ENCODE results near the gene TM9SF2.

TM9SF2 gene

DNA sequence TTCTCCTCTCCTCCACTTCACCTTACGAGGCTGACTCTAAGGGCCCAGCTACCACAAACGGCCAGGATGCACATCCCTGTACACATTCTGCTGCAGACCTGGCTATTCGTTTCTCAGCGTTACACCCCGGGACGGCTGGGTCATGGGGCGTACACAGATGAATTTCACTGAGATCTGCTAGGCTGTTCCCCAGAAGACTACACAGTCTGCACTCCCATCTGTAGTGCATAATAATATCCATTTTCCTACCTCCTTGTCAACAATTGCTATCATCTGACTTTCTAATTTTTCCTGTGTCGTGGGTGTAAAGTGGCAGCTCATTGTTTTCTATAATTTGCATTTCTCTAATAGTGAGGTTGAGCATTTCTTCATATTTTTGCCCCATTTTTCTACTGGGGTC is 85.7 kb downstream of the TM9SF2 start:
- Mint-ChIP-seq H3K9me3 (no peaks in the 10 kb centered on the region), H3K4me1 (ENCODE audit: low read depth in 2 of 2) (no peaks in the 10 kb centered on the region), H3K27me3 (peaks cover 4 to 24% of the 10 kb centered on the region in 2 donors), H3K4me3 (no peak overlapping the region), H3K27ac (no peak overlapping the region), H3K36me3 (ENCODE audit: insufficient read depth) (no peaks in the 10 kb centered on the region)
- ATAC-seq (replicated peaks), result no peak
- no peak for DNase-seq

DNA sequence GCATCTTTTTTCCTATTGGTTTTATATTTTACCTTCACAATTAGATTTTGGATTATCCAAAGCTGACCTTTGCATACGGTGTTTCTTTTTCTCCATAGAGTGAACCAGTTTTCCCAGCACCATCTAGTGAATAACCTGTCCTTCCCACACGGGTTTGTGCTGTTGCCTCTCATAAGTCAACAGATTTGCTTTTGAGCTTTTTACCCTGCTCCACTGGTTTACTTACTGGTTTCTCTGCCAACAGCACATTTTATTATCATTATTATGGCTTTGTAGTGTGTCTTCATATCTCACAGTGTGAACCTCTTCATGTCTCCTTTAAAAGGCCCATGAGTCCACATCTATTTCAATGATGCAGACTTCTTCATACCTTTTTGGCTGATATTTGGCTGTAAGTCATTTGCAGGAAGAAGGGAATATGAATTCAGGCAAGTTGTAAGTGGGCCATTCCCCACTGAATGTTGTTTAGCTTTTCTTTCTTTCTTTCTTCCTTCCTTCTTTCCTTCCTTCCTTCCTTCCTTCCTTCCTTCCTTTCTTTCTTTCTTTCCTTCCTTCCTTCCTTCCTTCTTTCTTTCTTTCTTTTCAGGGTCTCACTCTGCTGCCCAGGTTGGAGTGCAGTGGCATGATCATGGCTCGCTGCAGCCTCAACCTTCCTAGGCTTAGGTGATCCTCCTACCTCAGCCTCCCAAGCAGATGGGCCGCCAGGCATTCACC is 86.8 kb downstream of the TM9SF2 start:
- peaks cover 4 to 24% of the 10 kb centered on the region in 2 donors for H3K27me3 Mint-ChIP-seq
- ATAC-seq (replicated peaks), result no peak
- H3K27ac Mint-ChIP-seq, result no peak overlapping the region
- H3K4me3 Mint-ChIP-seq, result no peak overlapping the region
- no peak for DNase-seq
- no peaks in the 10 kb centered on the region for H3K9me3 Mint-ChIP-seq
- H3K4me1 Mint-ChIP-seq (ENCODE audit: low read depth in 2 of 2), result no peaks in the 10 kb centered on the region
- H3K36me3 Mint-ChIP-seq (ENCODE audit: insufficient read depth), result no peaks in the 10 kb centered on the region

DNA sequence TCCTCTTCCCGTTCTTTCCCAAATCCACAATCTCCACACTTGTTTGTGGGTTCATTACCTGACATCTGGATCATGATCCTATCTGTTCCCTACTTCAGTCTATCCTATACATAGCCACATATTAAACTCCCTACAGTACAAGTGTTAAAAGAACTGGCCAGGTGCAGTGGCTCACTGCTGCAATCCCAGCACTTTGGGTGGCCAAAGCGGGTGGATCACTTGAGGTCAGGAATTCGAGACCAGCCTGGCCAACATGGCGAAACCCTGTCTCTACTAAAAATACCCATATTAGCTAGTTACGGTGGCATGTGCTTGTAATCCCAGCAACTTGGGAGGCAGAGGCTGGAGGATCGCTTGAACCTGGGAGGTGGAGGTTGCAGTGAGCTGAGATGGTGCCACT is 88.3 kb downstream of the TM9SF2 start:
- H3K27ac Mint-ChIP-seq, result no peak overlapping the region
- no peaks in the 10 kb centered on the region for H3K36me3 Mint-ChIP-seq (ENCODE audit: insufficient read depth)
- no peaks in the 10 kb centered on the region for H3K9me3 Mint-ChIP-seq
- ATAC-seq (replicated peaks) (no peak), DNase-seq (no peak)
- H3K27me3 Mint-ChIP-seq, result peaks cover 4 to 24% of the 10 kb centered on the region in 2 donors
- H3K4me1 Mint-ChIP-seq (ENCODE audit: low read depth in 2 of 2), result no peaks in the 10 kb centered on the region
- H3K4me3 Mint-ChIP-seq, result no peak overlapping the region

DNA sequence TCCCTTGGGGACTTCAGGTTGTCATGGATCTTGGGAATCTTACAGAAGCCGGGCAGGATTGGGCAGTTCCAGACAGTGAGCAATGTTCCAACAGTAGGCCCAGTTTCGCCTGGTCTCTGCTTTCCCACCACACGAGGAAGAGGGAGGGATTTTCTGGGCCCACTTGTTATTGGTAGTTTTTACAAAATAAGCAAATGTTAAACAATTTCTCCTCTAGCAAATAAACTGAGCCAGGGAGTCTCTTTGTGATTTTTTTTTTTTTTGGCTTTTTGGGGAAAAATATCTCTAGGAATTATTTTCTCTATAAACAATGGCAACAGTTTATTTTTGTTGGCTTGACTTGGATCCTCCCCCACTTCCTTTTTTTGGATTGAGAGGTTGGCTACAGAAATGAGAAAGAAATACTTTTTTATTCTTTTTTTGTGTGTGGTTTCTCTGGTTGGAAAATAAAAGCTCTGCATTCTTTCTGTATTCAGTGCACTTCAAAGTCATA is 89.3 kb downstream of the TM9SF2 start:
- Mint-ChIP-seq H3K4me3 (no peak overlapping the region), H3K9me3 (no peaks in the 10 kb centered on the region), H3K36me3 (ENCODE audit: insufficient read depth) (no peaks in the 10 kb centered on the region), H3K27ac (no peak overlapping the region), H3K27me3 (peaks cover 4 to 24% of the 10 kb centered on the region in 2 donors), H3K4me1 (ENCODE audit: low read depth in 2 of 2) (no peaks in the 10 kb centered on the region)
- ATAC-seq (replicated peaks) (no peak), DNase-seq (no peak)

DNA sequence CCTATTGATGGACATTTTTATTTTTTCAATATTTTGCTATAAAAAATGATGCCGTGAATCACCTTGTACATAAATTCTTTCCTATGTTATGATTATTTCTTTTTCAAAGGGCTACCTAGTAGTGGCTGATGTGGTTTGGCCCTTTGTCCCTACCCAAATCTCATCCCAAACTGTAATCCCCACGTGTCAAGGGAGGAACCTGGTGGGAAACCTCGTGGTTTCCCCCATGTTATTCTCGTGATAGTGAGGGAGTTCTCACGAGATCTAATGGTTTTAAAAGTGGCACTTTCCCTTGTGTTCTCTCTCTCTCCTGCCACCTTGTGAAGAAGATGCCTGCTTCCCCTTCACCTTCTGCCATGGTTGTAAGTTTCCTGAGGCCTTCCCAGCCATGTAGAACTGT is 94.9 kb downstream of the TM9SF2 start:
- Mint-ChIP-seq H3K4me3 (no peak overlapping the region), H3K4me1 (ENCODE audit: low read depth in 2 of 2) (peaks cover 5 to 11% of the 10 kb centered on the region in 2 donors), H3K27me3 (no peaks in the 10 kb centered on the region), H3K36me3 (ENCODE audit: insufficient read depth) (no peaks in the 10 kb centered on the region), H3K9me3 (no peaks in the 10 kb centered on the region), H3K27ac (no peak overlapping the region)
- ATAC-seq (replicated peaks), result no peak
- no peak for DNase-seq

DNA sequence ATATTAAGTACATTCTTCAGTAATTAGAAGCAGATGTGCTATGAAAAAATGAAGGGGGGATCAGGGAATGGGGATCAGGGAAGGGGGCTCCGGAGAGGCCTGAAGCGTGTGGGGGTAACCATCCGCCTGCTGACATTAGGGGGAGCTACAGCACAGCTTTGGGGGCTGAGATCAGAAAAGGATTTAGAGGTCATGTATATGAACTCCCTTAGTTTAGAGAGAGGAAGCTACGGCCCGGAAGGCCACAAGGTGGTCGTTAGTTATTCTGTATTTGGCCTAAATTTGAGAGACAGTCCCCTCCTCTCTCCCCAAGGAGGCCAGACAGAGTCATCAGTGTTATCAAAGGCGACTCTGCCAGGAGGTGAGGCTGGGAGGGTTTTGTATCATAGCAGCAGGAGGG is 99.0 kb downstream of the TM9SF2 start:
- ATAC-seq (replicated peaks), result no peak
- H3K9me3 Mint-ChIP-seq, result no peaks in the 10 kb centered on the region
- H3K27me3 Mint-ChIP-seq, result no peaks in the 10 kb centered on the region
- no peak overlapping the region for H3K27ac Mint-ChIP-seq
- peak overlapping the region in 1 of 2 donors; percentile 4 for H3K4me3 Mint-ChIP-seq
- H3K36me3 Mint-ChIP-seq (ENCODE audit: insufficient read depth), result no peaks in the 10 kb centered on the region
- H3K4me1 Mint-ChIP-seq (ENCODE audit: low read depth in 2 of 2), result peaks cover 21 to 25% of the 10 kb centered on the region in 2 donors
- no peak for DNase-seq

DNA sequence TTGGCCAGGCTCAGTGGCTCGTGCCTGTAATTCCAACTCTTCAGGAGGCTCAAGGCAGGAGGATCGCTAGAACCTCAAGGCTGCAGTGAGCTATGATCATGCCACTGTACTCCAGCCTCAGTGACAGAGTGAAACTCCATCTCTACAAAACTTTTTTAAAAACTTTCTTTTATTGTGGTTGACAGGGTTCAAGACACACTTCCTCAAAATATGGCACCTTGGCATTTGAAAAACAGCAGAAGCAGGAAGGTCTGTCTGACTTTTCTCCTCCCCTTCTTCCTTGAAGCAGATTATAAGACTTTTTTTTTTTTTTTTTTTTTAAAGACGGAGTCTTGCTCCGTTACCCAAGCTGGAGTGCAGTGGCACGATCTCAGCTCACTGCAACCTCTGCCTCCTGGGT is 100.3 kb downstream of the TM9SF2 start:
- peak in 1 of 3 experiments; percentile 8 for DNase-seq
- ATAC-seq (replicated peaks), result peak; percentile 32
- peaks cover 25 to 29% of the 10 kb centered on the region in 2 donors for H3K4me1 Mint-ChIP-seq (ENCODE audit: low read depth in 2 of 2)
- H3K4me3 Mint-ChIP-seq, result peak overlapping the region; percentile 62 to 71
- peaks cover 5% of the 10 kb centered on the region for H3K36me3 Mint-ChIP-seq (ENCODE audit: insufficient read depth)
- H3K9me3 Mint-ChIP-seq, result no peaks in the 10 kb centered on the region
- H3K27ac Mint-ChIP-seq, result peak overlapping the region; percentile 1 to 19
- no peaks in the 10 kb centered on the region for H3K27me3 Mint-ChIP-seq

DNA sequence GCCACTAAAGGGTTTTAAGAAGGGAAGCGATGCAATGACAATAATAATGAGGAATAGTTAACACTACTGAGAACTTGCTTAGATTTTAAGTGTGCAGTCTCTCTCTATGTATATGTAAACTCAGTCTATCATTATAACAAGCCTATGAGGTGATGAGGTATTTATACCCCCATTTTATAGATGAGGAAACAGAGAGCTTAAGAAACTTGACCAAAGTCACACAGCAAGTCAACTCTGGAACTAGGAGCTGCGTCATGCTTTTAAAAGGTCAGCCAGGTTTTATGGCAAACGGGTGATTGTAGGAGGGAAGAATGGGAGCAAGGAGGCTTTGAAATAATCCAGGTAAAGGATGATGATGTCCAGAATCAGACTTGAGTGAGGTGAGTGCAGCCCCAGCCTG is 103.4 kb downstream of the TM9SF2 start:
- Mint-ChIP-seq H3K27ac (no peak overlapping the region), H3K27me3 (no peaks in the 10 kb centered on the region), H3K36me3 (ENCODE audit: insufficient read depth) (peaks cover 5% of the 10 kb centered on the region), H3K9me3 (no peaks in the 10 kb centered on the region), H3K4me1 (ENCODE audit: low read depth in 2 of 2) (peaks cover 36 to 39% of the 10 kb centered on the region in 2 donors), H3K4me3 (peak overlapping the region in 1 of 2 donors; percentile 28)
- ATAC-seq (replicated peaks) (no peak), DNase-seq (no peak)

DNA sequence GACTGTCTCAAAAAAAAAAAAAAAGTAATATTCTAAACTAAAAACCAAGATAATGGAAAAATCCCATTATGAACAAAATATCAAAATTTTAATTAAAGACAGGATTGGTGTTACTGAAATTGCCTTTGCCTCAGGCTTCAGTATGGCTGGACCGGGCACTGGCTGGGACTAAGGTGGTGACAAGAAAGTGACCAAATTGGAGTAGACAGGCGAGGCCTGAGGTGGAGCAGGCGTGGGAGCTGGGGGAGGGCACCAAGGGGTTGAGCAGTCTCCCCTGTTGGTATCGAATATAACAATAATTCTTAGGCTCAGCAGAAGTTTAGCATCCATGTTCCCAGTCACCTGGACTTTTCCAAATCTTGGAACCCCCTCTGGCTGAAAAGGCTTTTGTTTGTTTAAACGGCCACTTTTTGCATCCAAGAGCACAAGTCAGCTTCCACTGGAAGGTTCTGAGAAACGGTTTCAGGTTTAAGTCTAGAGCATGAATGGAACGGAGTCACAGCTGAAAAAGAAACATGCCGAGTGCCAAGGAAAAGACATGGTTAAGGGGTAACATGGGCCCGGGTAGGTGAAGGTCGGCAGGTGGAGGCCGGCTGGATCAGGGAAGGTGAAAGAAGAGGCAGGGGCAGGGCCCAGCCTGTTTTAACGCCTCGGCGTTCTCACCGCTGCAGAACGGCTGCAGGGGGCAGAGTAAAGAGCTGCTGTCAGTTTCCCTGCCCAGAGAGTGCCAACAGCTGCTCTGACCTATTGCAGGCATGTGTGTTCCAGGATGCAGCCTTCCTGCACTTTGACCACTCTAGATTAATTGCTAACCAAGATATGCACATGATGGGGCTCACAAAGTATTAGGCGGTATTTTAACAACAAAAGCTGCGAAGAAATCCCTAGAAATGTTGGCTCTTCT is 104.4 kb downstream of the TM9SF2 start:
- H3K4me1 Mint-ChIP-seq (ENCODE audit: low read depth in 2 of 2), result peaks cover 34 to 43% of the 10 kb centered on the region in 2 donors
- peak overlapping the region; percentile 86 for H3K4me3 Mint-ChIP-seq
- DNase-seq, result peak in 2 of 3 experiments; percentile 37 to 38
- no peaks in the 10 kb centered on the region for H3K27me3 Mint-ChIP-seq
- no peaks in the 10 kb centered on the region for H3K9me3 Mint-ChIP-seq
- H3K36me3 Mint-ChIP-seq (ENCODE audit: insufficient read depth), result peaks cover 5% of the 10 kb centered on the region
- peak overlapping the region; percentile 81 to 82 for H3K27ac Mint-ChIP-seq
- peak; percentile 55 for ATAC-seq (replicated peaks)

DNA sequence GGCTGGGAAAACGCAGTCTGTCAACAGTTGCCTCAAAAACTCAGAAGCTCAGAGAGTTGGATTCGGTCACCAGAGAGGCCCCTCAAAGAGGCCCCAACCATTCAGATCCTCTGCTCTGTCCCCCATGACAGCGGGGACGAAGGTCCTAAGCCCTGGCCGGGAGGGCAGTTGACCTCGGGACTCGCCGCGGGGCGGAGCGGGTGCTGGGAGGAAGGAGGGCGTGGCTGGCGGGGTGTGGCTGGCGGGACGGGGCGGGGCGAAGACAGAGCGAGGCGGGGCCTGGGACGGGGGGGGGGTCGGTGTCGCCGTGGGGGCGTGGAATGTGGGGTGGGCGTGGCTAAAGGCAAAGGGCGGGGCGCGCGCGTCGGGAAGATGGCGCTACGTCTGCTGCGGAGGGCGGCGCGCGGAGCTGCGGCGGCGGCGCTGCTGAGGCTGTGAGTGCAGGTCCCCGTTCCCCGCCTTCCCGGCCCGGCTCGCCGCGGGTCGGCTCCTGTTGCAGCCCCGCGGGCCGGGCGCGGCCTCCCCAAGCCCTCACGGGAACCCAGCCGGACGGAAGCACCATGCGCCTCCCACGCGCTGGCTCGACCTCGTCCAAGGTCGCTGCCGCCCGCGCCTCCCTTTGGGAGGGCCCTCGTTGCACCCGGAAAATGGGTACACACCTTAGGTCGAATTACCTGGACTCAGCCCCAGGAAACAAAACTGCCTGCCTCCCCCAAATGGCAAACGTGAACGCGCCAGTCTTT is 105.2 kb downstream of the TM9SF2 start, which contains the start of gene CLYBL:
CLYBL (plus strand) TSS at position 367 of the 743 bp plus-strand sequence.
- Mint-ChIP-seq H3K27ac (peak within 1 kb of the TSS; percentile 81 to 82), H3K4me3 (peak within 1 kb of the TSS; percentile 86), H3K4me1 (ENCODE audit: low read depth in 2 of 2) (peaks cover 26 to 35% of the 10 kb centered on the region in 2 donors), H3K36me3 (ENCODE audit: insufficient read depth) (peaks cover 5% of the 10 kb centered on the region), H3K9me3 (no peaks in the 10 kb centered on the region), H3K27me3 (no peaks in the 10 kb centered on the region)
- DNase-seq, result peak; percentile 86
- peak; percentile 88 for ATAC-seq (replicated peaks)

DNA sequence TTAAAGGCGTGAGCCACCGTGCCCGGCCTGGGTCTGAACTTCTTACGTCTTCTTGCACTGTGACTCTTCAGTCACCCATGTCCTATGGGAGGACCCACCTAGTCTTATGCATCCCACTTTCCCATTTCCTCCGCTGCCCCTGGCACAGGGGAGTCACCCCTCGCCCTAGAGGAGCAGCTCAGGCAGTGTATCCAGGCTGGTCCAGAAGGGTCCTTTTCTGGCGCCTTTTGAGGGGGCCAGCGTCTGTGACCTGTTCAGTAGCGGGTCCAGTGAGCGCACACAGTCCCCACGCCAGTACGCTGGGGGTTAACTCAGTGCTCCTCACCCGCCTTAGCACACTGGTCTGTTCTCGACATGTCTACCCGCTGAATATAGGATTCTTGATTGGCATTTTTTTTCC is 107.1 kb downstream of the TM9SF2 start:
- H3K9me3 Mint-ChIP-seq, result no peaks in the 10 kb centered on the region
- peaks cover 5% of the 10 kb centered on the region for H3K36me3 Mint-ChIP-seq (ENCODE audit: insufficient read depth)
- no peaks in the 10 kb centered on the region for H3K27me3 Mint-ChIP-seq
- DNase-seq (no peak), ATAC-seq (replicated peaks) (no peak)
- no peak overlapping the region for H3K27ac Mint-ChIP-seq
- H3K4me3 Mint-ChIP-seq, result peak overlapping the region; percentile 5 to 26
- H3K4me1 Mint-ChIP-seq (ENCODE audit: low read depth in 2 of 2), result peaks cover 22 to 24% of the 10 kb centered on the region in 2 donors

DNA sequence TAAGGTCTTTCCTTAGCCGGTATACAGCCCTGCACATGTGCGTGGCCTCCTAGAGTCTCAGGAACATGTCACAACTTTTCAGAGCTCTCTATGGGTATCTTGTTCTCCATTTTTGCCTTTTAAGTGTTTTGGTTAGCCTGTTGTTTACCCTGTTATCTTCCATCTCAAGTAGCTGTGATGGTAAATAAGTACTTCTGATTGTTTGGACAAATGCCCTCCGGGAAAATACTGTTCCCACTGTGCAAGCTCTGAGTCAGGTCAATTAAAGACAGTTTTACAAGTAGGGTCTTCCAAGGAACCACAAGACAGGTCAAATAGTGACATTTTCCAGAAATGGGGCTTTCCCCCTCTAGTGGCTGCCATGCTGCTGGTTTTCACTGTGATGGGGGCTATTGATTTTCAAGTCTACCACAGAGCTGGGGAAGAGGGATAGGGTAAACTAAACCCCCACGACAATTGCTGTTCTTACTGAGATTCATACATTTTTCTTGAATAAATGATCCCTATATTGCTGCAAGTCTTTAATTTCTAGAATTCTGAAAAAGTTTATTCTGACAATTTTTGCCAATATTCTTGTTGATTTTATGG is 109.5 kb downstream of the TM9SF2 start:
- Mint-ChIP-seq H3K27ac (peak overlapping the region in 1 of 2 donors; percentile 10), H3K4me3 (no peak overlapping the region), H3K27me3 (no peaks in the 10 kb centered on the region)

More for the DNA sequence above, 109.5 kb downstream of the TM9SF2 start:
- Mint-ChIP-seq H3K36me3 (ENCODE audit: insufficient read depth) (peaks cover 5% of the 10 kb centered on the region), H3K4me1 (ENCODE audit: low read depth in 2 of 2) (peaks cover 26 to 28% of the 10 kb centered on the region in 2 donors), H3K9me3 (no peaks in the 10 kb centered on the region)
- no peak for ATAC-seq (replicated peaks)
- DNase-seq, result no peak

Measured in effector memory CD8-positive, alpha-beta T cell (primary cell).